HG03095 (cell line): ENCODE results near the gene NVL.
A peak's percentile ranks its signal among the peaks of the same experiment; 100 is the strongest.

Experiments used
- ATAC-seq: cut with Tn5 transposase; IDR thresholded peaks from one replicate; pipeline ENCODE4 v1.9.1; 2021; ENCODE audit warnings: moderate library complexity; ENCODE audit not compliant: unreplicated experiment

NVL gene

GRCh38 chr1:224201383-224201782 is 128.6 kb downstream of the NVL start:
- ATAC-seq = no peak

GRCh38 chr1:224199679-224200078 is 130.3 kb downstream of the NVL start:
- no peak for ATAC-seq

GRCh38 chr1:224198572-224198971 is 131.4 kb downstream of the NVL start:
- no peak for ATAC-seq

- no peak for ATAC-seq
Measured at GRCh38 chr1:224196813-224197600, 133.0 kb downstream of the NVL start.

- no peak for ATAC-seq
Measured at GRCh38 chr1:224193319-224193966, 136.5 kb downstream of the NVL start.

GRCh38 chr1:224192082-224192788 is 137.7 kb downstream of the NVL start:
- ATAC-seq = no peak

GRCh38 chr1:224189561-224189960 is 140.4 kb downstream of the NVL start:
- no peak for ATAC-seq

- ATAC-seq = no peak
Measured at GRCh38 chr1:224188286-224188685, 141.7 kb downstream of the NVL start.

GRCh38 chr1:224185208-224185607 is 144.8 kb downstream of the NVL start:
- ATAC-seq = no peak

GRCh38 chr1:224183591-224184312 is 146.2 kb downstream of the NVL start:
- ATAC-seq = peak; percentile 46

GRCh38 chr1:224182866-224183590 is 146.9 kb downstream of the NVL start, which contains the start of gene DEGS1:
TSS of gene DEGS1 (plus strand) at chr1:224183240. CDS start at chr1:224183337, 97 bp downstream.
- ATAC-seq = peak; percentile 62

GRCh38 chr1:224182057-224182865 is 147.7 kb downstream of the NVL start:
- ATAC-seq = peak; percentile 40

GRCh38 chr1:224181453-224181810 is 148.5 kb downstream of the NVL start:
- no peak for ATAC-seq

- ATAC-seq = no peak
Measured at GRCh38 chr1:224180783-224181452, 149.1 kb downstream of the NVL start.

- ATAC-seq = no peak
Measured at GRCh38 chr1:224178894-224179293, 151.1 kb downstream of the NVL start.

GRCh38 chr1:224177356-224177999 is 152.5 kb downstream of the NVL start:
- no peak for ATAC-seq
